ENCODE data around the gene ANKS3. TPM values are rescaled to one million over a fixed set of nuclear protein-coding genes. Genes with fewer than 3 reads are reported as not detected.

Gene ANKS3
- polyA plus RNA-seq, 3 donors, result 0.59 to 13.7 (median 0.95) TPM

- no peak for TF ChIP-seq CTCF (IDR thresholded peaks at IDR 0.05)
- H3K4me3 Mint-ChIP-seq, result peak overlapping the region; percentile 75 to 86
- intact Hi-C loops (cut with micrococcal nuclease), result loop anchor here in 1 of 2 donors (5.0 kb wide), 1 partner anchor 68 kb away; no protein-coding TSS in a partner anchor
- H3K27me3 ChIP-seq (ENCODE audit: control insufficient read depth in 2 of 2, insufficient read depth in 2 of 2, low read length in 2 of 2), result no peaks in the 10 kb centered on the region
- H2AFZ ChIP-seq (ENCODE audit: insufficient read depth, low read depth, low read length, poor library complexity, severe bottlenecking), result no peak overlapping the region
- peaks cover 0 to 1% (median 0%) of the 10 kb centered on the region in 3 donors for H3K27me3 Mint-ChIP-seq (ENCODE audit: low read depth in 3 of 3)
- H3K9me3 ChIP-seq (replicated peaks in 1 of 2; ENCODE audit: control insufficient read depth in 1 of 2, insufficient read depth in 1 of 2, low read length in 2 of 2), result no peaks in the 10 kb centered on the region
- H3K27ac ChIP-seq (ENCODE audit: low read depth in 1 of 2, low read length in 2 of 2), result peak overlapping the region in 1 of 2 donors; percentile 5
- H3K9ac ChIP-seq (ENCODE audit: insufficient read depth, low read length, poor library complexity, severe bottlenecking), result peak overlapping the region; percentile 90
- peaks cover 35% of the 10 kb centered on the region for H3K79me2 ChIP-seq (ENCODE audit: insufficient read depth, low read length)
- peaks cover 36% of the 10 kb centered on the region for H3K4me1 Mint-ChIP-seq
- H3K36me3 ChIP-seq (replicated peaks in 1 of 2; ENCODE audit: control insufficient read depth in 1 of 2, insufficient read depth in 2 of 2, low read length in 2 of 2), result peaks cover 47% of the 10 kb centered on the region in 2 donors
- peak overlapping the region; percentile 97 for H3K4me2 ChIP-seq (replicated peaks; ENCODE audit: extremely low read depth, low read length, poor library complexity, severe bottlenecking)
- H4K20me1 ChIP-seq (ENCODE audit: insufficient read depth, low read length), result peaks cover 29% of the 10 kb centered on the region
- peak overlapping the region in 2 of 3 experiments; percentile 67 to 97 for H3K4me3 ChIP-seq (replicated peaks in 1 of 3; ENCODE audit: low read depth in 2 of 3, low read length in 3 of 3)
- H3K9me3 Mint-ChIP-seq, result no peaks in the 10 kb centered on the region
- H3K27ac Mint-ChIP-seq, result peak overlapping the region in 4 of 7 donors; percentile 25 to 53 (median 31)
- 77% methylated on average over 23 of the region's 26 CpGs for WGBS (ENCODE audit: insufficient coverage)
- peaks cover 41 to 49% of the 10 kb centered on the region in 2 donors for H3K4me1 ChIP-seq (ENCODE audit: control insufficient read depth in 1 of 2, insufficient read depth in 2 of 2, low read length in 2 of 2)
- H3K36me3 Mint-ChIP-seq, result peaks cover 25 to 51% of the 10 kb centered on the region in 2 donors
- DNase-seq, result peak in 1 of 3 donors; percentile 11
Measured at GRCh38 chr16:4694642-4695451, 39.2 kb downstream of the ANKS3 start.

- H3K4me2 ChIP-seq (replicated peaks; ENCODE audit: extremely low read depth, low read length, poor library complexity, severe bottlenecking), result peak overlapping the region; percentile 97
- H3K4me1 ChIP-seq (ENCODE audit: control insufficient read depth in 1 of 2, insufficient read depth in 2 of 2, low read length in 2 of 2), result peaks cover 48 to 57% of the 10 kb centered on the region in 2 donors
- H3K4me3 ChIP-seq (replicated peaks in 1 of 3; ENCODE audit: low read depth in 2 of 3, low read length in 3 of 3), result peak overlapping the region; percentile 67 to 97 (median 83)
- peak overlapping the region; percentile 88 for H2AFZ ChIP-seq (ENCODE audit: insufficient read depth, low read depth, low read length, poor library complexity, severe bottlenecking)
- peaks cover 35% of the 10 kb centered on the region for H3K79me2 ChIP-seq (ENCODE audit: insufficient read depth, low read length)
- intact Hi-C loops (cut with micrococcal nuclease), result loop anchor here (2.0 to 5.0 kb wide), 2 partner anchors 41 to 67 kb away; partner anchors contain the start of genes ANKS3 (in 1 of the 2) and DNAAF8 (in 1 of the 2)
- Mint-ChIP-seq H3K4me1 (peaks cover 42% of the 10 kb centered on the region), H3K27ac (peak overlapping the region in 3 of 7 donors; percentile 75 to 87 (median 78)), H3K9me3 (no peaks in the 10 kb centered on the region), H3K36me3 (peaks cover 18 to 49% of the 10 kb centered on the region in 2 donors), H3K27me3 (ENCODE audit: low read depth in 3 of 3) (peaks cover 0 to 1% (median 0%) of the 10 kb centered on the region in 3 donors), H3K4me3 (peak overlapping the region; percentile 75 to 86)
- H3K36me3 ChIP-seq (replicated peaks in 1 of 2; ENCODE audit: control insufficient read depth in 1 of 2, insufficient read depth in 2 of 2, low read length in 2 of 2), result peaks cover 43 to 45% of the 10 kb centered on the region in 2 donors
- TF ChIP-seq CTCF (IDR thresholded peaks at IDR 0.05), result no peak
- H3K27ac ChIP-seq (ENCODE audit: low read depth in 1 of 2, low read length in 2 of 2), result peak overlapping the region in 1 of 2 donors; percentile 83
- H3K9me3 ChIP-seq (replicated peaks in 1 of 2; ENCODE audit: control insufficient read depth in 1 of 2, insufficient read depth in 1 of 2, low read length in 2 of 2), result no peaks in the 10 kb centered on the region
- H4K20me1 ChIP-seq (ENCODE audit: insufficient read depth, low read length), result peaks cover 29% of the 10 kb centered on the region
- peak overlapping the region; percentile 90 for H3K9ac ChIP-seq (ENCODE audit: insufficient read depth, low read length, poor library complexity, severe bottlenecking)
- DNase-seq, result no peak
- 3% methylated on average over 49 of the region's 54 CpGs for WGBS (ENCODE audit: insufficient coverage)
- no peaks in the 10 kb centered on the region for H3K27me3 ChIP-seq (ENCODE audit: control insufficient read depth in 2 of 2, insufficient read depth in 2 of 2, low read length in 2 of 2)
Measured at GRCh38 chr16:4693956-4694641, 40.0 kb downstream of the ANKS3 start.
